IMR-90 (cell line): Measurements from ENCODE around the gene STRA8. TPM values are rescaled to one million over a fixed set of nuclear protein-coding genes. Genes with fewer than 3 reads are reported as not detected.

Experiments used
- ATAC-seq: fragments of 200-7000 bp; cut with Tn5 transposase; 2 replicates; pipeline ENCODE4 v1.9.1; 2020; ENCODE audit warnings: low read depth, mild to moderate bottlenecking, moderate library complexity
- BruUV-seq: library from RNA; stranded (reverse); fragments of 400-500 nt; replicated peaks from 2 replicates; lab custom pipeline; 2021; lab: Mats Ljungman, UMichigan
- CTCF ChIA-PET: fragments of 300-600 bp; formaldehyde crosslinking; extraction: SDS; loops from one replicate; lab custom pipeline; 2021; ENCODE audit warnings: antibody characterized with exemption; lab: Yijun Ruan, JAX
- POLR2A ChIA-PET: fragments of 300-600 bp; sonication (Branson Sonifier 250); formaldehyde crosslinking; loops from one replicate; lab custom pipeline; 2022; ENCODE audit warnings: antibody characterized with exemption; ENCODE audit not compliant: unreplicated experiment; lab: Charles Lee
- DNase-seq: peaks from one replicate; pipeline ENCODE4 v3.0.0; 2013
- H2AFZ ChIP-seq: replicated peaks from 2 replicates; pipeline ENCODE3; 2013; ENCODE audit warnings: low read length, mild to moderate bottlenecking; ENCODE audit not compliant: poor library complexity
- H2AK5ac ChIP-seq: 2 replicates; pipeline ENCODE4 v1.6.1; 2013; ENCODE audit warnings: low read depth, low read length, inconsistent platforms
- H2AK9ac ChIP-seq: replicated peaks from 2 replicates; pipeline ENCODE3; 2013; ENCODE audit warnings: mild to moderate bottlenecking, low read depth, low read length, moderate library complexity; ENCODE audit not compliant: poor library complexity
- H2BK120ac ChIP-seq: 2 replicates; pipeline ENCODE4 v1.6.1; 2013; ENCODE audit warnings: low read depth, low read length, inconsistent platforms
- H2BK15ac ChIP-seq: 3 replicates; pipeline ENCODE4 v1.6.1; 2013; ENCODE audit warnings: low read depth, low read length, inconsistent platforms
- H2BK20ac ChIP-seq: 2 replicates; pipeline ENCODE4 v1.6.1; 2013; ENCODE audit warnings: low read depth, mild to moderate bottlenecking, inconsistent platforms, low read length, moderate library complexity
- H2BK5ac ChIP-seq: 2 replicates; pipeline ENCODE4 v1.6.1; 2013; ENCODE audit warnings: mild to moderate bottlenecking, low read depth, low read length, inconsistent platforms; ENCODE audit not compliant: poor library complexity, severe bottlenecking
- H3K14ac ChIP-seq: replicated peaks from 2 replicates; pipeline ENCODE4 v1.6.1; 2013; ENCODE audit warnings: low read depth, low read length, inconsistent platforms
- H3K18ac ChIP-seq: 2 replicates; pipeline ENCODE4 v1.6.1; 2013; ENCODE audit warnings: low read depth, low read length, control low read depth
- H3K23ac ChIP-seq: 2 replicates; pipeline ENCODE4 v1.6.1; 2013; ENCODE audit warnings: low read depth, low read length, inconsistent platforms
- H3K27ac ChIP-seq: 2 replicates; pipeline ENCODE4 v1.5.1; 2013; ENCODE audit warnings: mild to moderate bottlenecking, control low read depth, low read length; ENCODE audit not compliant: insufficient read depth
- H3K27me3 ChIP-seq: 2 replicates; pipeline ENCODE4 v1.6.1; 2013; ENCODE audit warnings: low read length; ENCODE audit not compliant: control insufficient read depth, insufficient read depth
- H3K36me3 ChIP-seq: 2 replicates; pipeline ENCODE4 v1.6.1; 2013; ENCODE audit warnings: low read length, mixed read lengths; ENCODE audit not compliant: control insufficient read depth, insufficient read depth
- H3K4ac ChIP-seq: 2 replicates; pipeline ENCODE4 v1.6.1; 2013; ENCODE audit warnings: low read depth, low read length, inconsistent platforms
- H3K4me1 ChIP-seq: 2 replicates; pipeline ENCODE4 v1.6.1; 2013; ENCODE audit warnings: low read length, mixed read lengths; ENCODE audit not compliant: control insufficient read depth, insufficient read depth
- H3K4me2 ChIP-seq: 2 replicates; pipeline ENCODE4 v1.6.1; 2013; ENCODE audit warnings: low read depth, mild to moderate bottlenecking, control low read depth, low read length, moderate library complexity
- H3K4me3 ChIP-seq: 2 replicates; pipeline ENCODE4 v1.5.1; 2013; ENCODE audit warnings: low read depth, mild to moderate bottlenecking, control low read depth, low read length, moderate library complexity; ENCODE audit not compliant: insufficient read depth
- H3K56ac ChIP-seq: 2 replicates; pipeline ENCODE4 v1.6.1; 2013; ENCODE audit warnings: low read length, inconsistent platforms; ENCODE audit not compliant: insufficient read depth; ENCODE audit errors: extremely low read depth
- H3K79me1 ChIP-seq, 2 experiments: 2 replicates each; pipeline ENCODE4 v1.6.1; 2013; ENCODE audit warnings: low read length in 2 of 2, inconsistent platforms in 1 of 2, low read depth in 1 of 2
- H3K9ac ChIP-seq: 2 replicates; pipeline ENCODE4 v1.6.1; 2013; ENCODE audit warnings: low read depth, low read length, control low read depth
- H3K9me1 ChIP-seq: 2 replicates; pipeline ENCODE4 v1.6.1; 2013; ENCODE audit warnings: low read length, inconsistent platforms; ENCODE audit not compliant: insufficient read depth
- H3K9me3 ChIP-seq: 2 replicates; pipeline ENCODE4 v1.6.1; 2013; ENCODE audit warnings: low read length; ENCODE audit not compliant: control insufficient read depth, insufficient read depth
- H4K20me1 ChIP-seq: 2 replicates; pipeline ENCODE4 v1.6.1; 2013; ENCODE audit warnings: low read length, inconsistent platforms; ENCODE audit not compliant: insufficient read depth
- H4K5ac ChIP-seq: 2 replicates; pipeline ENCODE4 v1.6.1; 2013; ENCODE audit warnings: mild to moderate bottlenecking, low read depth, low read length, control low read depth
- H4K8ac ChIP-seq, 2 experiments: 2 replicates each; pipeline ENCODE4 v1.6.1; 2013; ENCODE audit warnings: low read depth in 2 of 2, low read length in 2 of 2, control low read depth in 1 of 2, inconsistent platforms in 1 of 2
- H4K91ac ChIP-seq: 2 replicates; pipeline ENCODE4 v1.6.1; 2013; ENCODE audit warnings: low read depth, low read length, inconsistent platforms; ENCODE audit not compliant: insufficient read depth
- CEBPB ChIP-seq: IDR thresholded peaks from 2 replicates; pipeline ENCODE4 v1.6.1; 2012; ENCODE audit warnings: low read depth, low read length, improper control_type of control experiment
- CHD1 ChIP-seq: IDR thresholded peaks from 2 replicates; pipeline ENCODE4 v1.6.1; 2012; ENCODE audit warnings: low read depth, low read length, improper control_type of control experiment
- FOS ChIP-seq: fragments of 150-350 bp; IDR thresholded peaks from 2 replicates; pipeline ENCODE4 v1.6.1; 2016; ENCODE audit warnings: low read depth, low read length
- MAFK ChIP-seq: IDR thresholded peaks from 2 replicates; pipeline ENCODE4 v1.6.1; 2012; ENCODE audit warnings: low read depth, low read length, improper control_type of control experiment
- MXI1 ChIP-seq: IDR thresholded peaks from 2 replicates; pipeline ENCODE4 v1.6.1; 2012; ENCODE audit warnings: low read depth, mild to moderate bottlenecking, low read length, moderate library complexity, borderline replicate concordance
- NFE2L2 ChIP-seq: fragments of 150-350 bp; IDR thresholded peaks from 2 replicates; pipeline ENCODE4 v1.6.1; 2016; ENCODE audit warnings: low read depth, mild to moderate bottlenecking, low read length
- POLR2A ChIP-seq: IDR thresholded peaks from 2 replicates; pipeline ENCODE4 v1.6.1; 2012; ENCODE audit warnings: mild to moderate bottlenecking, low read depth, low read length
- RAD21 ChIP-seq: IDR thresholded peaks from 2 replicates; pipeline ENCODE4 v1.6.1; 2012; ENCODE audit warnings: low read length, improper control_type of control experiment
- RCOR1 ChIP-seq: IDR thresholded peaks from 2 replicates; pipeline ENCODE4 v1.6.1; 2012; ENCODE audit warnings: mild to moderate bottlenecking, low read length, improper control_type of control experiment; ENCODE audit not compliant: insufficient replicate concordance
- RFX5 ChIP-seq: IDR thresholded peaks from 2 replicates; pipeline ENCODE4 v1.8.0; 2012; ENCODE audit warnings: low read depth, mild to moderate bottlenecking, low read length, moderate library complexity
- SMC3 ChIP-seq: fragments of 150-350 bp; IDR thresholded peaks from 2 replicates; pipeline ENCODE4 v1.6.1; 2016; ENCODE audit warnings: low read depth, mild to moderate bottlenecking, antibody characterized with exemption, low read length, moderate library complexity
- WGBS, 2 experiments: methylation state at CpG; one replicate each; pipeline versions ENCODE4 v1.1.5 to v1.1.7; 2013; ENCODE audit warnings: missing lambda C conversion rate in 2 of 2; ENCODE audit not compliant: insufficient read length in 1 of 2; ENCODE audit errors: extremely low coverage in 2 of 2; 5-methylcytosine and 5-hydroxymethylcytosine counted together
- dilution Hi-C: fragments of 300-500 bp; cut with HindIII; formaldehyde crosslinking; loops from one replicate; pipeline ENCODE4 v1.14.3; 2018; ENCODE audit warnings: low sequenced_read_pairs; ENCODE audit not compliant: unreplicated experiment
- in situ Hi-C: fragments of 300-500 bp; cut with MboI; formaldehyde crosslinking; loops from 3 replicates; pipeline ENCODE4 v1.14.3; 2019; ENCODE audit warnings: low sequenced_read_pairs, inconsistent platforms, mixed read lengths
- intact Hi-C: fragments of 100-400 bp; cut with micrococcal nuclease; formaldehyde crosslinking; loops from 2 replicates; pipeline ENCODE4 v1.10.0; 2022
- polyA plus RNA-seq, 3 experiments: library from polyadenylated mRNA; depleted of rRNA; stranded (reverse); fragments of >200 nt; gene quantifications; 2 replicates each; pipeline ENCODE4 v1.2.3, GENCODE V29; 2012; ENCODE audit warnings: low replicate concordance in 1 of 3
- total RNA-seq: library from RNA; depleted of rRNA; stranded (reverse); fragments of >200 nt; gene quantifications from 2 replicates; pipeline ENCODE4 v1.2.3, GENCODE V29; 2012
- TF ChIP-seq, protein P1 (sequence below): fragments of 150-350 bp; IDR thresholded peaks from 2 replicates; pipeline ENCODE4 v1.6.1; 2016; ENCODE audit warnings: low read depth, mild to moderate bottlenecking, low read length, moderate library complexity, borderline replicate concordance
- TF ChIP-seq, protein P2 (sequence below): fragments of 150-350 bp; IDR thresholded peaks from 2 replicates; pipeline ENCODE4 v1.6.1; 2017; ENCODE audit warnings: mild to moderate bottlenecking, antibody characterized with exemption, low read length, low read depth

Gene STRA8
- total and polyA plus RNA-seq, 2 of the 4 experiments (the other 2 are of a cell fraction): not detected

DNA sequence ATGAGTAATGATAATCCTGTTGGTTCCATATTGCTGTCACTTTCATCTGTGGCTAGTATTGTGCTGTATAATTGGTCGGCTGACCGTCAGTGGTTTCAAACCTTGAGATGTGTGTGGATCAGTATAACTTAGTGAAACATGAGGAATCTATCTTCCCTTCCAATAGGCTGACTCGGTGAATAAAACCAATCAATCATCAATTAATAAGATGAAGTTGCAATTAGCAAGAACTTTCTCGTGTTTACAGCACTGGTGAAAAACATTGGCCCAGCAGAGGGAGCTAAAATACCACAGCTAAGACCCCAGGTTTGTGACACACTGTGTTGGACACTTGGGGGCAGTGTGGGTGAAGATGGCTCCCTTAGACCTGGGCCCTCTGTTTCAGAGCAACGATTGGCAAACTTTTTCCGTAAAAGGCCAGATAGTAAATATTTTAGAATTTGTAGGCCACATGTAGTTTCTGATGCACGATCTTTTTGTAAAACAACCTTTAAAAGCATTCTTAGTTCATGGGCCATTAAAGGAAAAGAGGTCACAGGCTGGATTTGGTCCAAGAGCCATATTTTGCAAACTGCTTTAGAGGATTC, 47.8 kb downstream of the STRA8 start (continued):
- TF ChIP-seq MXI1: no peak

DNA sequence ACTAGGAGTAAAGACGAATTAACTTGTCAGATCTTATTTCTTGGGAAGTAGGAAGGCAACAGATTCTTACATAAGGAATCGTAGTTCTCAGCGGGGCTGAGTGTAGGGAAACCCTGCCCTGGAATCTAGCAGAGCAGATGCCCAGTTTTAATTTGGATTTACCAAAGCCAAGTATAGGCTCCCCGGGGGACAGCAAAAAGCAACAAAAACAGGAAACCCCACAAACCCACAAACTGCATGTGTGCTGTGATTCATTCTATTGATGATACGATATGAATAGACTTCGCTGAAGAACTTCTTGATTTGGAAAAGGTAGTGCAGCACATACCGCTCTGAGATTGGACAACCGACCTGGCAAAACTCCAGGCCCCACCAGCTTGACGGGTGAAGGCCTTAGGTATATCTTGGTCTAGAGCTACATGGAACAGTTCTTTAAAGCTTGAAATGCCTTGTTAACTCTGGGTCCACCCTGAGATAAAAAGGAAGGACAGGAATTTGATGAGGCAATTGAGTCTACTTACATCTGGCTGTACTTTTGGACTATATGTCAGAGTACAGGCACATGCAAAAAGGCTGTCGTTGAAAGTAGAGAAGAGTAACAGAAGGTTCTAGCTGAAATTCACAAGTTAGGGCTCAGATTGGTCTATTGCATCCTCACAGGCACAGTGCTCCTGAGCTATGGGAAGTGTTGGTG, 49.1 kb downstream of the STRA8 start:
- H3K27me3 ChIP-seq: no peaks in the 10 kb centered on the region; the same call in 1 of the 2 replicates
- H2BK20ac ChIP-seq: no peak overlapping the region
- H3K4me1 ChIP-seq: no peaks in the 10 kb centered on the region
- H3K79me1 ChIP-seq: no peaks in the 10 kb centered on the region
- no peak overlapping the region for H3K23ac ChIP-seq
- DNase-seq: no peak
- BruUV-seq: no TSS peak
- no peak overlapping the region for H4K8ac ChIP-seq
- ChIA-PET POLR2A (no interaction called here), CTCF (no interaction called here)
- H3K4me2 ChIP-seq: no peak overlapping the region
- H3K14ac ChIP-seq: no peak overlapping the region
- H3K4me3 ChIP-seq: no peak overlapping the region
- in situ Hi-C loops (loop anchor here (5.0 kb wide), 1 partner anchor 275 kb away; the partner anchor contains the start of gene NUP205), dilution Hi-C loops (no loop called here), intact Hi-C loops (loop anchor here (5.0 kb wide), 2 partner anchors 515 to 1125 kb away; no protein-coding TSS in a partner anchor)
- no peak overlapping the region for H2BK5ac ChIP-seq
- H3K9ac ChIP-seq: no peak overlapping the region
- no peak overlapping the region for H3K4ac ChIP-seq
- H3K9me1 ChIP-seq: no peaks in the 10 kb centered on the region
- H3K27ac ChIP-seq: no peak overlapping the region
- no peak overlapping the region for H2AFZ ChIP-seq
- H3K36me3 ChIP-seq: no peaks in the 10 kb centered on the region
- no peaks in the 10 kb centered on the region for H4K20me1 ChIP-seq
- H3K56ac ChIP-seq: no peak overlapping the region
- H3K9me3 ChIP-seq: no peaks in the 10 kb centered on the region
- 86% methylated on average over 8 of the region's 10 CpGs; no CpG with 5 or more reads in 1 of the 2 experiments for WGBS, 2 experiments
- no peak for ATAC-seq
- no peak overlapping the region for H4K5ac ChIP-seq
- H3K18ac ChIP-seq: no peak overlapping the region
- H2BK120ac ChIP-seq: no peak overlapping the region
- H4K91ac ChIP-seq: no peak overlapping the region
- no peak overlapping the region for H2AK9ac ChIP-seq
- no peak overlapping the region for H2BK15ac ChIP-seq
- H2AK5ac ChIP-seq: no peak overlapping the region
- TF ChIP-seq MXI1: no peak
- TF ChIP-seq NFE2L2: no peak
- no peak for TF ChIP-seq RAD21
- TF ChIP-seq MAFK: no peak
- no peak for TF ChIP-seq CEBPB
- no peak for TF ChIP-seq CHD1
- TF ChIP-seq RCOR1: no peak
- TF ChIP-seq, protein P1, sequence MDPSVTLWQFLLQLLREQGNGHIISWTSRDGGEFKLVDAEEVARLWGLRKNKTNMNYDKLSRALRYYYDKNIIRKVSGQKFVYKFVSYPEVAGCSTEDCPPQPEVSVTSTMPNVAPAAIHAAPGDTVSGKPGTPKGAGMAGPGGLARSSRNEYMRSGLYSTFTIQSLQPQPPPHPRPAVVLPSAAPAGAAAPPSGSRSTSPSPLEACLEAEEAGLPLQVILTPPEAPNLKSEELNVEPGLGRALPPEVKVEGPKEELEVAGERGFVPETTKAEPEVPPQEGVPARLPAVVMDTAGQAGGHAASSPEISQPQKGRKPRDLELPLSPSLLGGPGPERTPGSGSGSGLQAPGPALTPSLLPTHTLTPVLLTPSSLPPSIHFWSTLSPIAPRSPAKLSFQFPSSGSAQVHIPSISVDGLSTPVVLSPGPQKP: no peak
- TF ChIP-seq FOS: no peak
- no peak for TF ChIP-seq RFX5
- TF ChIP-seq, protein P2, sequence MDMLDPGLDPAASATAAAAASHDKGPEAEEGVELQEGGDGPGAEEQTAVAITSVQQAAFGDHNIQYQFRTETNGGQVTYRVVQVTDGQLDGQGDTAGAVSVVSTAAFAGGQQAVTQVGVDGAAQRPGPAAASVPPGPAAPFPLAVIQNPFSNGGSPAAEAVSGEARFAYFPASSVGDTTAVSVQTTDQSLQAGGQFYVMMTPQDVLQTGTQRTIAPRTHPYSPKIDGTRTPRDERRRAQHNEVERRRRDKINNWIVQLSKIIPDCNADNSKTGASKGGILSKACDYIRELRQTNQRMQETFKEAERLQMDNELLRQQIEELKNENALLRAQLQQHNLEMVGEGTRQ: no peak
- TF ChIP-seq SMC3: no peak
- TF ChIP-seq POLR2A: no peak
